Thoracic aorta (tissue), 2 donors: ENCODE results near the gene CTSA. TPM values are rescaled to one million over a fixed set of nuclear protein-coding genes. Genes with fewer than 3 reads are reported as not detected.

Experiments used
- ATAC-seq: fragments of 150-250 bp; one replicate; pipeline ENCODE4 v1.8.0; 2017; ENCODE audit warnings: low read depth; ENCODE audit not compliant: insufficient number of reproducible peaks, low FRiP score
- DNase-seq: peaks from one replicate; pipeline ENCODE4 v3.0.0-alpha.2; 2020; ENCODE audit warnings: low spot score
- H3K27ac ChIP-seq, 2 donors: fragments of 200-600 bp; sonication (generic); 1 replicate in 1 of 2; 2 replicates in 1 of 2; pipeline ENCODE4 v1.5.1; 2016; ENCODE audit warnings: mild to moderate bottlenecking in 2 of 2, moderate library complexity in 2 of 2
- H3K27me3 ChIP-seq: fragments of 200-600 bp; sonication (generic); replicated peaks from 2 replicates; pipeline ENCODE4 v1.6.0; 2016; ENCODE audit warnings: mild to moderate bottlenecking; ENCODE audit not compliant: insufficient read depth
- H3K36me3 ChIP-seq: fragments of 200-600 bp; sonication (generic); one replicate; pipeline ENCODE4 v1.5.1; 2016
- H3K4me1 ChIP-seq, 2 donors: fragments of 200-600 bp; sonication (generic); 1 replicate in 1 of 2; 2 replicates in 1 of 2; pipeline versions ENCODE4 v1.5.1 to v1.6.0; 2016; ENCODE audit warnings: low read depth in 2 of 2, mild to moderate bottlenecking in 1 of 2; ENCODE audit not compliant: control insufficient read depth in 1 of 2
- H3K4me3 ChIP-seq: fragments of 200-600 bp; sonication (generic); 2 replicates; pipeline ENCODE4 v1.5.1; 2016; ENCODE audit warnings: mild to moderate bottlenecking
- H3K9me3 ChIP-seq: fragments of 200-600 bp; sonication (generic); 2 replicates; pipeline ENCODE4 v1.5.1; 2016
- total RNA-seq, 2 donors: library from RNA; depleted of rRNA; stranded (reverse); fragments of >200 nt; gene quantifications; one replicate each; pipeline versions ENCODE4 v1.1.0 to v1.2.3, GENCODE V29; 2016
- TF ChIP-seq, protein P1 (sequence below): fragments of 200-600 bp; sonication (generic); IDR thresholded peaks from one replicate; pipeline ENCODE4 v1.5.1; 2019; ENCODE audit warnings: antibody characterized with exemption

The CTSA gene
- total RNA-seq: 100 to 1,000 TPM in 1 of 2 donors, 10 to 100 TPM in 1; 73.7 to 109 TPM

DNA sequence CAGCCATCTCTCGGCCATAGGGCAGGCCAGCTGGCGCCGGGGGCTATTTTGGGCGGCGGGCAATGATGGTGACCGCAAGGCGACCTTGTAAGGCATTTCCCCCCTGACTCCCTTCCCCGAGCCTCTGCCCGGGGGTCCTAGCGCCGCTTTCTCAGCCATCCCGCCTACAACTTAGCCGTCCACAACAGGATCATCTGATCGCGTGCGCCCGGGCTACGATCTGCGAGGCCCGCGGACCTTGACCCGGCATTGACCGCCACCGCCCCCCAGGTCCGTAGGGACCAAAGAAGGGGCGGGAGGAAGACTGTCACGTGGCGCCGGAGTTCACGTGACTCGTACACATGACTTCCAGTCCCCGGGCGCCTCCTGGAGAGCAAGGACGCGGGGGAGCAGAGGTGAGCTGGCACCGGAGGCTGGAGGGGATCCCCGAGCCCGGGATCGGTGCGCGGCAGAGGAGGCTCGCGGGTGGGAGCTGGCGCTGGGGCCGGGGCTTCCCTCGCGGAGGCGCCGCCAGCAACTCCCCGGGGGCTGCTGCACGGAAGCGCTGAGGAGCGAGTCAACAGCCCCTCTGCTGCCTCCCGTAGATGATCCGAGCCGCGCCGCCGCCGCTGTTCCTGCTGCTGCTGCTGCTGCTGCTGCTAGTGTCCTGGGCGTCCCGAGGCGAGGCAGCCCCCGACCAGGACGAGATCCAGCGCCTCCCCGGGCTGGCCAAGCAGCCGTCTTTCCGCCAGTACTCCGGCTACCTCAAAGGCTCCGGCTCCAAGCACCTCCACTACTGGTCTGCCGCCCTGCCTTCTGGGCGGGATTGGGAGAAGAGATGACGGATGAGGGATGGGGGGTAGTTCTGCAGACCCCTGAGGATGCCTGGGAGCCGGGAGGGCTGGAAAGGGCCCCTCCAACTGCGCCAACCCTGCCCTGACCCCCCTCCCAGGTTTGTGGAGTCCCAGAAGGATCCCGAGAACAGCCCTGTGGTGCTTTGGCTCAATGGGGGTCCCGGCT is at the start of gene CTSA, which contains the start of gene NEURL2:
TSS of gene CTSA (plus strand) at position 351 of the 999 bp plus-strand sequence. CDS start at position 585, 234 bp downstream.
TSS of gene NEURL2 (minus strand) at position 224 of the 999 bp plus-strand sequence. CDS start at position 7, 217 bp downstream.
- H3K27ac ChIP-seq: peak within 1 kb of the TSS; percentile 73 to 81
- TF ChIP-seq, protein P1, sequence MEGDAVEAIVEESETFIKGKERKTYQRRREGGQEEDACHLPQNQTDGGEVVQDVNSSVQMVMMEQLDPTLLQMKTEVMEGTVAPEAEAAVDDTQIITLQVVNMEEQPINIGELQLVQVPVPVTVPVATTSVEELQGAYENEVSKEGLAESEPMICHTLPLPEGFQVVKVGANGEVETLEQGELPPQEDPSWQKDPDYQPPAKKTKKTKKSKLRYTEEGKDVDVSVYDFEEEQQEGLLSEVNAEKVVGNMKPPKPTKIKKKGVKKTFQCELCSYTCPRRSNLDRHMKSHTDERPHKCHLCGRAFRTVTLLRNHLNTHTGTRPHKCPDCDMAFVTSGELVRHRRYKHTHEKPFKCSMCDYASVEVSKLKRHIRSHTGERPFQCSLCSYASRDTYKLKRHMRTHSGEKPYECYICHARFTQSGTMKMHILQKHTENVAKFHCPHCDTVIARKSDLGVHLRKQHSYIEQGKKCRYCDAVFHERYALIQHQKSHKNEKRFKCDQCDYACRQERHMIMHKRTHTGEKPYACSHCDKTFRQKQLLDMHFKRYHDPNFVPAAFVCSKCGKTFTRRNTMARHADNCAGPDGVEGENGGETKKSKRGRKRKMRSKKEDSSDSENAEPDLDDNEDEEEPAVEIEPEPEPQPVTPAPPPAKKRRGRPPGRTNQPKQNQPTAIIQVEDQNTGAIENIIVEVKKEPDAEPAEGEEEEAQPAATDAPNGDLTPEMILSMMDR: no peak
- ATAC-seq (peak; percentile 75), DNase-seq (peak; percentile 82)
- peaks cover 14 to 34% of the 10 kb centered on the region in 2 donors for H3K4me1 ChIP-seq
- H3K27me3 ChIP-seq: no peaks in the 10 kb centered on the region
- no peaks in the 10 kb centered on the region for H3K9me3 ChIP-seq
- peak within 1 kb of the TSS; percentile 95 for H3K4me3 ChIP-seq
- peaks cover 34% of the 10 kb centered on the region for H3K36me3 ChIP-seq

DNA sequence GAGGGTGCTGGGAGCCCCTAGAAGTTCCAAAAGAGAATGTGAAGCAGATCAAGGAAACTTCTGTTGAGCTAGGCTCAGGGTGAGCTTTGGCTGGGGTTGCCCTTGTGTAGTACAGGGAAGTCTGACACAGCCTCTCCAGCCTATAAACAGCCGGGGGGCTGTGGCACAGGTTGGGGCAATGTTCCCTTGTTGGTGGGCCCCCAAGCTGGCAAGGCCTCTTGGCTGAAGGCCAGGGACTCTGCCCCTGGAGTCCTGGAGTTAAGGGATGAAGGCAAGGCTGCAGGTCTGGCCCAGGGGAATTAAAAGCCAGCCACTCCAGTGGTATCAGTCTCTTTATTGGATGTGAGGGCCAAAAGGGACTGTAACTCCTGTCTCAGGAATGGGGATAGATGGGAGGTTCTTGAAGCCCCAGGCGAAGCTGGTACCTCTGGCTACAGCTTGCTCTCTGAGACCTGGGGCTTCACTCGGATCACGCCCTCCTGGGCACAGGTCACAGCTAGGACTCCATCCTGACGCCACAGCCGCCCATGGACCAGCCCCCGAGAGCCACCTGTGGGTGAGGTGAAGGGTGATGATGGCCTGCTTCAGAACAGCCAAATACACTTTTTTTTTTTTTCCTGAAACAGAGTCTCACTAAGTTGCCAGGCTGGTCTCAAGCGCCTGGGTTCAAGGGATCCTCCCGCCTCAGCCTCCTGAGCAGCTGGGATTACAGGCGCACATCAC is 49.6 kb upstream of the CTSA start:
- no peak for ATAC-seq

DNA sequence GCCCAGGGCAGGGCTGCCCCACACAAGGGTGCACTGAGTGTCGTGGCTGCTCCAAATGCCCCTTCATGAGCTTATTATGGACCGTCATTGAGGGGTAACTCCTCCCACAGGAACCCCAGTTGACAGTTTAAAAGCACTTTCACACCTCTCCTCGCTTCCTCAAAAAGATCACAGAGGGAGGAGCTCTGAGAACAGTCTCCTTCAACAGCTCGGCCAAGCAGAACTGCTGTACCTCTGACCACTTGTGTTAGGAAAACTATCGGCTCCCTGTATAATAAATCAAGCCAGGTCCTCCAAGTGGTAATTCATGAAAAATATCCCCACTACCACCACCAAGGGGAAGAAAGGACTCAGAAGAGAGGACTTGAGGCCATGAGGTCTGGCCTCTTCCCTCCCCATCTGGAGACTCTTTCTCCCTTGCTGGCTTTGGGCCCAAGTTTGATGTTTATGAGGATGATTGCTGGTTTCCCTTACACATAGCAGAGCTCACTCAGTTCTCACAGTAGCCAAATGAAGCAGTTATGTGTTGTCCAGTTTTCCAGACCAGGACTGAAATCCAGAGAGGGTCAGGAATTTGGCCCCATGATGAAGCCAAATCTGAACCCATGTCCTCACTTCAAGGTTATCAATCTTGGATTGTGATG is 48.8 kb upstream of the CTSA start:
- TF ChIP-seq, protein P1: no peak
- Histone ChIP-seq H3K36me3 (peaks cover 40% of the 10 kb centered on the region), H3K27me3 (no peaks in the 10 kb centered on the region), H3K9me3 (no peaks in the 10 kb centered on the region), H3K4me3 (no peak overlapping the region), H3K27ac (peak overlapping the region in 1 of 2 donors; percentile 6), H3K4me1 (peaks cover under 1 to 29% of the 10 kb centered on the region in 2 donors)
- DNase-seq (no peak), ATAC-seq (no peak)

More for the DNA sequence above, 49.6 kb upstream of the CTSA start:
- Histone ChIP-seq H3K27me3 (no peaks in the 10 kb centered on the region), H3K4me1 (peaks cover 8 to 36% of the 10 kb centered on the region in 2 donors), H3K36me3 (peaks cover 42% of the 10 kb centered on the region), H3K27ac (peak overlapping the region; percentile 34 to 55), H3K4me3 (no peak overlapping the region), H3K9me3 (no peaks in the 10 kb centered on the region)
- TF ChIP-seq, protein P1: no peak
- no peak for DNase-seq

DNA sequence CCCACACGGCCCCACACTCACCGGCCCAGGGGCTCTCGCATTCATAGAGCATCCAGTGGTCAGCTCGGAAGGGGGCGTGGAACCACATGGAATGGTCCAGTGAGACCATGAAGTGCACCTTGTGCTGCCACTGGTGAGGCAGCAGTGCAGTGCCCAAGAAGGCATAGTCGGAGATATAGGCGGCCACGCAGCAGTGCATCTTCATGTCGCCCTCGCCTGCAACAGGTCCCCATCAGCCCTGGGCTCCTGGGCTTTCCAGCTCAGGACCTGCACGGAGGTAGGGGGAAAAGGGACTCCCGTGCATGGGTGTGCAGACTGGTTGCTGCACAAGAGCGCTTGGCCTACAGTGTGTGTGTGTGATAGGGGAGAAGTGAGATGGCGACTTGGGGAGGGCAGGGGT is 47.6 kb upstream of the CTSA start:
- peaks cover 45% of the 10 kb centered on the region for H3K36me3 ChIP-seq

More for the DNA sequence above, 47.6 kb upstream of the CTSA start:
- Histone ChIP-seq H3K4me1 (peaks cover 0 to 21% of the 10 kb centered on the region in 2 donors), H3K4me3 (no peak overlapping the region), H3K27me3 (no peaks in the 10 kb centered on the region), H3K27ac (no peak overlapping the region), H3K9me3 (no peaks in the 10 kb centered on the region)
- ATAC-seq (no peak), DNase-seq (no peak)
- TF ChIP-seq, protein P1: no peak
